MM.1S (cell line): ENCODE data around the gene SPOCK1.

Experiments used
- DNase-seq: peaks from one replicate; pipeline ENCODE4 v3.0.0-alpha.2; 2015
- H2AFZ ChIP-seq: fragments of 300-600 bp; sonication (generic); 2 replicates; pipeline ENCODE4 v1.6.0; 2016; ENCODE audit warnings: antibody characterized with exemption, low read length
- H3F3A ChIP-seq: fragments of 300-600 bp; sonication (generic); 2 replicates; pipeline ENCODE4 v1.6.1; 2016; ENCODE audit warnings: mild to moderate bottlenecking, antibody characterized with exemption, low read length, moderate library complexity, mixed read lengths; ENCODE audit not compliant: insufficient read depth
- H3K27ac ChIP-seq: fragments of 300-600 bp; sonication (generic); 2 replicates; pipeline ENCODE4 v1.5.1; 2016; ENCODE audit warnings: mild to moderate bottlenecking, low read length
- H3K27me3 ChIP-seq: fragments of 300-600 bp; sonication (generic); replicated peaks from 2 replicates; pipeline ENCODE4 v1.6.0; 2016; ENCODE audit warnings: low read length; ENCODE audit not compliant: insufficient read depth
- H3K36me3 ChIP-seq: fragments of 300-600 bp; sonication (generic); replicated peaks from 2 replicates; pipeline ENCODE4 v1.6.1; 2016; ENCODE audit warnings: mild to moderate bottlenecking, low read length, mixed read lengths; ENCODE audit not compliant: insufficient read depth
- H3K4me1 ChIP-seq: fragments of 300-600 bp; sonication (generic); 2 replicates; pipeline ENCODE4 v1.6.1; 2016; ENCODE audit warnings: low read length, mixed read lengths
- H3K4me2 ChIP-seq: fragments of 300-600 bp; sonication (generic); 2 replicates; pipeline ENCODE4 v1.6.0; 2016; ENCODE audit warnings: low read depth, low read length
- H3K4me3 ChIP-seq: fragments of 300-600 bp; sonication (generic); 2 replicates; pipeline ENCODE4 v1.5.1; 2016; ENCODE audit warnings: low read length, mixed read lengths
- H3K79me2 ChIP-seq: fragments of 300-600 bp; sonication (generic); 2 replicates; pipeline ENCODE4 v1.6.1; 2016; ENCODE audit warnings: mixed run types, low read length, mixed read lengths
- H3K9ac ChIP-seq: fragments of 300-600 bp; sonication (generic); 2 replicates; pipeline ENCODE4 v1.6.1; 2016; ENCODE audit warnings: low read length, mixed read lengths
- H3K9me2 ChIP-seq: fragments of 300-600 bp; sonication (generic); replicated peaks from 2 replicates; pipeline ENCODE4 v1.6.1; 2016; ENCODE audit warnings: mild to moderate bottlenecking, low read length, mixed read lengths; ENCODE audit not compliant: insufficient read depth
- H3K9me3 ChIP-seq: fragments of 300-600 bp; sonication (generic); replicated peaks from 2 replicates; pipeline ENCODE4 v1.6.1; 2016; ENCODE audit warnings: mild to moderate bottlenecking, low read length, mixed read lengths; ENCODE audit not compliant: insufficient read depth
- H4K20me1 ChIP-seq: fragments of 300-600 bp; sonication (generic); 2 replicates; pipeline ENCODE4 v1.6.1; 2016; ENCODE audit warnings: mild to moderate bottlenecking, low read length, moderate library complexity, mixed read lengths; ENCODE audit not compliant: insufficient read depth
- CTCF ChIP-seq: fragments of 300-600 bp; sonication (generic); IDR thresholded peaks from 2 replicates; pipeline ENCODE4 v1.5.1; 2016; ENCODE audit warnings: antibody characterized with exemption, low read length, mixed read lengths
- EZH2 ChIP-seq: fragments of 300-600 bp; sonication (generic); optimal IDR thresholded peaks from 2 replicates; pipeline ENCODE3; 2017; ENCODE audit warnings: low read depth, mild to moderate bottlenecking, antibody characterized with exemption, low read length, mixed read lengths
- EZH2phosphoT487 ChIP-seq: fragments of 300-600 bp; sonication (generic); IDR thresholded peaks from 2 replicates; pipeline ENCODE4 v1.6.1; 2018; ENCODE audit warnings: antibody characterized with exemption, low read length

Gene SPOCK1

GRCh38 chr5:137172258-137172657 is 326.9 kb downstream of the SPOCK1 start:
- no peak overlapping the region for H3K9ac ChIP-seq
- no peaks in the 10 kb centered on the region for H4K20me1 ChIP-seq
- no peaks in the 10 kb centered on the region for H3K9me3 ChIP-seq
- no peaks in the 10 kb centered on the region for H3K9me2 ChIP-seq
- no peak overlapping the region for H2AFZ ChIP-seq
- no peaks in the 10 kb centered on the region for H3K36me3 ChIP-seq
- no peaks in the 10 kb centered on the region for H3K27me3 ChIP-seq
- no peaks in the 10 kb centered on the region for H3K4me1 ChIP-seq
- H3K79me2 ChIP-seq: no peaks in the 10 kb centered on the region
- no peak overlapping the region for H3K4me3 ChIP-seq
- no peaks in the 10 kb centered on the region for H3F3A ChIP-seq
- no peak overlapping the region for H3K27ac ChIP-seq
- TF ChIP-seq EZH2 (no peak), CTCF (no peak), EZH2phosphoT487 (no peak)
- DNase-seq: no peak
- H3K4me2 ChIP-seq: no peak overlapping the region

GRCh38 chr5:137167187-137167586 is 331.9 kb downstream of the SPOCK1 start:
- H3F3A ChIP-seq: no peaks in the 10 kb centered on the region
- no peak overlapping the region for H2AFZ ChIP-seq
- TF ChIP-seq CTCF (no peak), EZH2 (no peak), EZH2phosphoT487 (no peak)
- H3K27me3 ChIP-seq: no peaks in the 10 kb centered on the region
- no peaks in the 10 kb centered on the region for H3K36me3 ChIP-seq
- H3K4me1 ChIP-seq: no peaks in the 10 kb centered on the region
- H3K9me2 ChIP-seq: no peaks in the 10 kb centered on the region
- no peaks in the 10 kb centered on the region for H4K20me1 ChIP-seq
- H3K9me3 ChIP-seq: no peaks in the 10 kb centered on the region
- no peak for DNase-seq
- H3K4me3 ChIP-seq: no peak overlapping the region
- H3K9ac ChIP-seq: no peak overlapping the region
- H3K27ac ChIP-seq: no peak overlapping the region
- H3K4me2 ChIP-seq: no peak overlapping the region
- H3K79me2 ChIP-seq: no peaks in the 10 kb centered on the region

- H3K4me1 ChIP-seq: no peaks in the 10 kb centered on the region
- H3K27ac ChIP-seq: no peak overlapping the region
These were observed 334.2 kb downstream of the SPOCK1 start for GRCh38 chr5:137164961-137165360.

More at GRCh38 chr5:137164961-137165360, 334.2 kb downstream of the SPOCK1 start:
- no peaks in the 10 kb centered on the region for H3K9me2 ChIP-seq
- TF ChIP-seq EZH2phosphoT487 (no peak), CTCF (no peak), EZH2 (no peak)
- H3K4me2 ChIP-seq: no peak overlapping the region
- no peak overlapping the region for H2AFZ ChIP-seq
- no peaks in the 10 kb centered on the region for H3K27me3 ChIP-seq
- H4K20me1 ChIP-seq: no peaks in the 10 kb centered on the region
- H3F3A ChIP-seq: no peaks in the 10 kb centered on the region
- H3K79me2 ChIP-seq: no peaks in the 10 kb centered on the region
- H3K36me3 ChIP-seq: no peaks in the 10 kb centered on the region
- no peak overlapping the region for H3K9ac ChIP-seq
- no peak overlapping the region for H3K4me3 ChIP-seq
- no peak for DNase-seq
- no peaks in the 10 kb centered on the region for H3K9me3 ChIP-seq
